Measurements from ENCODE around the gene ISCU. TPM values are rescaled to one million over a fixed set of nuclear protein-coding genes. Genes with fewer than 3 reads are reported as not detected.
"Not testable (repeated sequence)": the region's sequence is repeated elsewhere in the genome, so short reads cannot be mapped to it uniquely, and the experiment has no call there.

Gene ISCU
- polyA plus RNA-seq, 1 donor, result 98.7 TPM

- no peak for DNase-seq (ENCODE audit: low read depth)
These were observed 18.7 kb upstream of the ISCU start for GRCh38 chr12:108543652-108544051.

- DNase-seq (ENCODE audit: low read depth), result no peak
These were observed 14.7 kb upstream of the ISCU start for GRCh38 chr12:108547686-108548085.

GRCh38 chr12:108548954-108549521 lies 13.4 kb upstream of the ISCU start:
- DNase-seq (ENCODE audit: low read depth), result no peak

- DNase-seq (ENCODE audit: low read depth), result no peak
These were observed 10.9 kb upstream of the ISCU start for GRCh38 chr12:108551535-108551934.

- DNase-seq (ENCODE audit: low read depth), result no peak
These were observed 8.6 kb upstream of the ISCU start for GRCh38 chr12:108553799-108554198.

GRCh38 chr12:108555383-108555782 lies 7.0 kb upstream of the ISCU start:
- not testable (repeated sequence) for DNase-seq (ENCODE audit: low read depth)

- DNase-seq (ENCODE audit: low read depth), result no peak
These were observed 3.3 kb upstream of the ISCU start for GRCh38 chr12:108559007-108559655.

- DNase-seq (ENCODE audit: low read depth), result no peak
These were observed 2.6 kb upstream of the ISCU start for GRCh38 chr12:108559748-108560147.

- no peak for DNase-seq (ENCODE audit: low read depth)
These were observed 2.1 kb upstream of the ISCU start for GRCh38 chr12:108560321-108560721.

GRCh38 chr12:108560752-108561719 lies 1.4 kb upstream of the ISCU start, which contains the start of gene SART3:
Gene SART3, minus strand, starts transcription at chr12:108561173. Its CDS starts 19 bp downstream, at chr12:108561154.
- DNase-seq (ENCODE audit: low read depth), result peak; percentile 86

GRCh38 chr12:108561852-108562347 lies 496 bp upstream of the ISCU start:
- DNase-seq (ENCODE audit: low read depth), result no peak

GRCh38 chr12:108563136-108563803 lies 874 bp downstream of the ISCU start:
- peak; percentile 82 for DNase-seq (ENCODE audit: low read depth)

GRCh38 chr12:108563804-108564151 lies 1.4 kb downstream of the ISCU start:
- no peak for DNase-seq (ENCODE audit: low read depth)

- DNase-seq (ENCODE audit: low read depth), result no peak
These were observed 2.3 kb downstream of the ISCU start for GRCh38 chr12:108564724-108565123.

GRCh38 chr12:108565146-108565545 lies 2.8 kb downstream of the ISCU start:
- no peak for DNase-seq (ENCODE audit: low read depth)

GRCh38 chr12:108565976-108566375 lies 3.6 kb downstream of the ISCU start:
- DNase-seq (ENCODE audit: low read depth), result no peak

- DNase-seq (ENCODE audit: low read depth), result no peak
These were observed 4.1 kb downstream of the ISCU start for GRCh38 chr12:108566452-108566851.

GRCh38 chr12:108567406-108568337 lies 5.3 kb downstream of the ISCU start:
- DNase-seq (ENCODE audit: low read depth), result no peak

- DNase-seq (ENCODE audit: low read depth), result no peak
These were observed 6.2 kb downstream of the ISCU start for GRCh38 chr12:108568338-108569154.

All from forelimb muscle (tissue), 1 donor.